Keratinocyte (primary cell): Measurements from ENCODE around the gene FGFR3. TPM values are rescaled to one million over a fixed set of nuclear protein-coding genes. Genes with fewer than 3 reads are reported as not detected.

Experiments used
- DNase-seq: peaks from one replicate; pipeline ENCODE4 v3.0.0-alpha.2; 2011; ENCODE audit warnings: low read depth, missing footprints, low spot score
- FAIRE-seq: peaks from 2 replicates; lab custom pipeline; 2011; peaks lifted over from hg19 to GRCh38; lab: Jason Lieb, UNC
- H2AFZ ChIP-seq: 2 replicates; pipeline ENCODE4 v1.6.0; 2012; ENCODE audit warnings: low read length, control low read depth, inconsistent platforms; ENCODE audit not compliant: control insufficient read depth
- H3K27ac ChIP-seq: 2 replicates; pipeline ENCODE4 v1.5.1; 2011; ENCODE audit warnings: low read length; ENCODE audit not compliant: control insufficient read depth, insufficient read depth
- H3K27me3 ChIP-seq: 3 replicates; pipeline ENCODE4 v1.6.0; 2011; ENCODE audit warnings: low read length; ENCODE audit not compliant: control insufficient read depth, insufficient read depth; ENCODE audit errors: extremely low read depth
- H3K36me3 ChIP-seq, 2 experiments: 2 replicates in 1 of 2; 3 replicates in 1 of 2; pipeline ENCODE4 v1.5.1; 2011; ENCODE audit warnings: low read length in 2 of 2, mild to moderate bottlenecking in 1 of 2; ENCODE audit not compliant: control insufficient read depth in 2 of 2, insufficient read depth in 2 of 2; ENCODE audit errors: extremely low read depth in 1 of 2
- H3K4me1 ChIP-seq: 3 replicates; pipeline ENCODE4 v1.5.1; 2011; ENCODE audit warnings: low read length; ENCODE audit not compliant: control insufficient read depth, insufficient read depth; ENCODE audit errors: extremely low read depth
- H3K4me2 ChIP-seq: 3 replicates; pipeline ENCODE4 v1.6.0; 2011; ENCODE audit warnings: low read depth, low read length; ENCODE audit not compliant: control insufficient read depth, insufficient read depth; ENCODE audit errors: extremely low read depth
- H3K4me3 ChIP-seq, 3 experiments: fragments of 200-600 bp in 1 of 3; sonication (generic) in 1 of 3; 2 replicates in 2 of 3; 3 replicates in 1 of 3; pipeline ENCODE4 v1.5.1; 2011 to 2016; ENCODE audit warnings: low read length in 3 of 3, mild to moderate bottlenecking in 3 of 3, control low read depth in 2 of 3, inconsistent platforms in 1 of 3, low read depth in 1 of 3, mixed read lengths in 1 of 3, mixed run types in 1 of 3, moderate library complexity in 1 of 3; ENCODE audit not compliant: control insufficient read depth in 2 of 3, insufficient read depth in 2 of 3; ENCODE audit errors: extremely low read depth in 1 of 3
- H3K79me2 ChIP-seq: 2 replicates; pipeline ENCODE4 v1.6.0; 2012; ENCODE audit warnings: low read length; ENCODE audit not compliant: control insufficient read depth, insufficient read depth
- H3K9ac ChIP-seq: 3 replicates; pipeline ENCODE4 v1.6.0; 2011; ENCODE audit warnings: low read length; ENCODE audit not compliant: control insufficient read depth, insufficient read depth; ENCODE audit errors: extremely low read depth
- H3K9me1 ChIP-seq: 3 replicates; pipeline ENCODE4 v1.6.0; 2011; ENCODE audit warnings: low read length; ENCODE audit not compliant: control insufficient read depth, insufficient read depth; ENCODE audit errors: extremely low read depth
- H3K9me3 ChIP-seq: 2 replicates; pipeline ENCODE4 v1.5.1; 2012; ENCODE audit warnings: low read depth, low read length; ENCODE audit not compliant: control insufficient read depth
- H4K20me1 ChIP-seq: 3 replicates; pipeline ENCODE4 v1.6.0; 2011; ENCODE audit warnings: low read length; ENCODE audit not compliant: control insufficient read depth, insufficient read depth; ENCODE audit errors: extremely low read depth
- CTCF ChIP-seq, 3 experiments: IDR thresholded peaks in 1 of 3; conservative IDR thresholded peaks in 1 of 3; optimal IDR thresholded peaks in 1 of 3; 2 replicates in 2 of 3; 3 replicates in 1 of 3; pipeline versions ENCODE3 to v1.5.1; 2011; ENCODE audit warnings: low read length in 3 of 3, mild to moderate bottlenecking in 3 of 3, moderate library complexity in 2 of 3, control low read depth in 1 of 3, inconsistent platforms in 1 of 3; ENCODE audit not compliant: insufficient read depth in 2 of 3; ENCODE audit errors: extremely low read depth in 1 of 3
- EZH2 ChIP-seq: IDR thresholded peaks from one replicate; pipeline ENCODE4 v1.6.1; 2012; ENCODE audit warnings: inconsistent platforms, mild to moderate bottlenecking, low read length, moderate library complexity
- dilution Hi-C: fragments of 300-500 bp; cut with MboI; formaldehyde crosslinking; loops from one replicate; pipeline ENCODE4 v1.7.0; 2020; ENCODE audit warnings: low sequenced_read_pairs; ENCODE audit not compliant: extremely low pct_ligation_motif_present
- polyA plus RNA-seq, 5 experiments: library from polyadenylated mRNA; depleted of rRNA in 3 of 5; stranded (reverse) in 3 of 5; stranded (forward) in 1 of 5; unstranded in 1 of 5; fragments of >200 nt; gene quantifications; 1 replicate in 1 of 5; 2 replicates in 3 of 5; 3 replicates in 1 of 5; pipeline versions ENCODE4 v1.2.1 to v1.2.3, GENCODE V29; 2011 to 2012; ENCODE audit warnings: missing spikeins in 2 of 5, low read depth in 1 of 5, low replicate concordance in 1 of 5

Gene FGFR3
- polyA plus RNA-seq, 1 donor (not counting 4 experiments of a cell fraction or from before 2014, with no cell fraction given), result 45.2 TPM

DNA sequence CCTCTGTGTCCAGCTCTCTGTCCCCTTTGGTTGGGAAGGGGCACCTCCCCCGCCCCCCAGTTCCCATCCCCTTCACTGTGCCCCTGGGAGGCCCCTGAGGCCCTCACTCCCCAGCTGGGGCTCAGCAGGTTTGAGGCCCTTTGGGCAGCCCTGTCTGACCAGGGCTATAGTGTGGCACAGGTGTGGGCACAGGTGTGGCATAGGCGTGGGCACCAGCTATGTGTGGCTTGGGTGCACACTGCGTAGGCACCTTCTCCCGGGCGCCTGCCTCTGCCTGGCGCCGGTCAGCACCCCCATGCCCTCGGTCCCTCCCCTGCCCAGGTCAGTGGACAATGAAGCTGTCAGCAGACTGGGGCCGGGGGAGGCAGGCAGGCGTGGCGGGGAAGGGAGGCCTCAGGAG lies 7.5 kb upstream of the FGFR3 start:
- FAIRE-seq (no peak), DNase-seq (no peak)
- H3K27me3 ChIP-seq, result no peaks in the 10 kb centered on the region
- no peaks in the 10 kb centered on the region for H3K36me3 ChIP-seq
- H3K4me3 ChIP-seq, result no peak overlapping the region
- H3K9me3 ChIP-seq, result no peaks in the 10 kb centered on the region
- H3K27ac ChIP-seq, result no peak overlapping the region
- no peak overlapping the region for H2AFZ ChIP-seq
- no peaks in the 10 kb centered on the region for H4K20me1 ChIP-seq
- TF ChIP-seq CTCF (optimal IDR thresholded peaks at IDR 0.05 in 1 of 3, IDR thresholded peaks at IDR 0.05 in 1 of 3, conservative IDR thresholded peaks at IDR 0.05 in 1 of 3; ENCODE audit: extremely low read depth in 1 of 3, insufficient read depth in 2 of 3, low read length in 3 of 3), result no peak
- TF ChIP-seq EZH2, result no peak
- dilution Hi-C loops, result no loop called here
- H3K9me1 ChIP-seq, result no peaks in the 10 kb centered on the region
- no peak overlapping the region for H3K4me2 ChIP-seq
- H3K79me2 ChIP-seq, result no peaks in the 10 kb centered on the region
- H3K4me1 ChIP-seq, result peaks cover 50% of the 10 kb centered on the region
- H3K9ac ChIP-seq, result no peak overlapping the region

- H3K27me3 ChIP-seq, result peaks cover 8% of the 10 kb centered on the region
- H3K27ac ChIP-seq, result no peak overlapping the region
- no peak for FAIRE-seq
- no peak overlapping the region for H3K4me2 ChIP-seq
- no peak overlapping the region for H2AFZ ChIP-seq
- H3K9ac ChIP-seq, result no peak overlapping the region
- H3K36me3 ChIP-seq, result no peaks in the 10 kb centered on the region
- no peak for DNase-seq
- H3K4me1 ChIP-seq, result peaks cover 50% of the 10 kb centered on the region
- no peak for TF ChIP-seq EZH2
- no peak for TF ChIP-seq CTCF (optimal IDR thresholded peaks at IDR 0.05 in 1 of 3, IDR thresholded peaks at IDR 0.05 in 1 of 3, conservative IDR thresholded peaks at IDR 0.05 in 1 of 3; ENCODE audit: extremely low read depth in 1 of 3, insufficient read depth in 2 of 3, low read length in 3 of 3)
- H3K79me2 ChIP-seq, result no peaks in the 10 kb centered on the region
- H4K20me1 ChIP-seq, result no peaks in the 10 kb centered on the region
- H3K9me3 ChIP-seq, result no peaks in the 10 kb centered on the region
- no peak overlapping the region for H3K4me3 ChIP-seq
- dilution Hi-C loops, result no loop called here
- H3K9me1 ChIP-seq, result no peaks in the 10 kb centered on the region
Measured at GRCh38 chr4:1786544-1787362, 6.3 kb upstream of the FGFR3 start.
